Duodenal mucosa (tissue), 2 donors: ENCODE measurements around the gene OR6C2.
"Not testable (repeated sequence)": the region's sequence is repeated elsewhere in the genome, so short reads cannot be mapped to it uniquely, and the experiment has no call there.

Source experiments
- H3K27ac ChIP-seq: one replicate; pipeline ENCODE4 v1.7.0; 2013; ENCODE audit warnings: low read depth, low read length
- H3K27me3 ChIP-seq, 2 donors: one replicate each; pipeline ENCODE4 v1.7.0; 2013; ENCODE audit warnings: low read length in 2 of 2, control low read depth in 1 of 2; ENCODE audit not compliant: insufficient read depth in 2 of 2, control insufficient read depth in 1 of 2
- H3K36me3 ChIP-seq, 2 donors: one replicate each; pipeline ENCODE4 v1.7.0; 2013; ENCODE audit warnings: low read length in 2 of 2, control low read depth in 1 of 2; ENCODE audit not compliant: insufficient read depth in 2 of 2, control insufficient read depth in 1 of 2
- H3K4me1 ChIP-seq, 2 donors: one replicate each; pipeline ENCODE4 v1.7.0; 2013; ENCODE audit warnings: low read length in 2 of 2, control low read depth in 1 of 2; ENCODE audit not compliant: insufficient read depth in 2 of 2, control insufficient read depth in 1 of 2
- H3K4me3 ChIP-seq, 2 donors: one replicate each; pipeline ENCODE4 v1.7.0; 2013; ENCODE audit warnings: low read length in 2 of 2, low read depth in 1 of 2
- H3K9ac ChIP-seq, 2 donors: one replicate each; pipeline ENCODE4 v1.7.0; 2013; ENCODE audit warnings: low read length in 2 of 2, low read depth in 1 of 2
- H3K9me3 ChIP-seq, 2 donors: one replicate each; pipeline ENCODE4 v1.7.0; 2013; ENCODE audit warnings: low read length in 2 of 2, control low read depth in 1 of 2; ENCODE audit not compliant: control insufficient read depth in 1 of 2

OR6C2 gene

GRCh38 chr12:55470088-55470829 is 26.4 kb downstream of the OR6C2 start, which contains the start of gene OR6C70:
OR6C70 (minus strand) TSS chr12:55470138; CDS start chr12:55470138, 0 bp downstream.
- Histone ChIP-seq H3K9ac (no peak within 1 kb of the TSS), H3K4me3 (no peak within 1 kb of the TSS), H3K27ac (no peak within 1 kb of the TSS), H3K9me3 (no peaks in the 10 kb centered on the region), H3K36me3 (no peaks in the 10 kb centered on the region), H3K4me1 (no peaks in the 10 kb centered on the region), H3K27me3 (no peaks in the 10 kb centered on the region)

- Histone ChIP-seq H3K4me3 (no peak overlapping the region), H3K9ac (no peak overlapping the region), H3K27ac (no peak overlapping the region), H3K9me3 (no peaks in the 10 kb centered on the region), H3K36me3 (no peaks in the 10 kb centered on the region), H3K4me1 (no peaks in the 10 kb centered on the region), H3K27me3 (no peaks in the 10 kb centered on the region)
These were observed 28.4 kb downstream of the OR6C2 start for GRCh38 chr12:55472264-55472663.

GRCh38 chr12:55479136-55479535 is 35.3 kb downstream of the OR6C2 start:
- H3K27ac ChIP-seq, H3K36me3 ChIP-seq, H3K27me3 ChIP-seq, H3K4me3 ChIP-seq, H3K9ac ChIP-seq, H3K4me1 ChIP-seq, H3K9me3 ChIP-seq: not testable (repeated sequence)

- H3K27me3 ChIP-seq, H3K4me3 ChIP-seq, H3K4me1 ChIP-seq, H3K9me3 ChIP-seq, H3K9ac ChIP-seq, H3K27ac ChIP-seq, H3K36me3 ChIP-seq: not testable (repeated sequence)
These were observed 40.4 kb downstream of the OR6C2 start for GRCh38 chr12:55484284-55484683.

- Histone ChIP-seq H3K4me3 (no peak within 1 kb of the TSS), H3K27me3 (no peaks in the 10 kb centered on the region), H3K9me3 (no peaks in the 10 kb centered on the region), H3K36me3 (no peaks in the 10 kb centered on the region), H3K4me1 (no peaks in the 10 kb centered on the region), H3K27ac (no peak within 1 kb of the TSS), H3K9ac (no peak within 1 kb of the TSS)
These were observed 48.2 kb downstream of the OR6C2 start, which contains the start of gene OR6C68 for GRCh38 chr12:55492078-55492477. OR6C68 (plus strand) TSS chr12:55492378; CDS start chr12:55492378, 0 bp downstream.

- H3K27ac ChIP-seq, result no peak overlapping the region
- no peaks in the 10 kb centered on the region for H3K27me3 ChIP-seq
- no peaks in the 10 kb centered on the region for H3K9me3 ChIP-seq
- H3K4me1 ChIP-seq, result no peaks in the 10 kb centered on the region
- H3K36me3 ChIP-seq, result no peaks in the 10 kb centered on the region
- H3K9ac ChIP-seq, result no peak overlapping the region
- H3K4me3 ChIP-seq, result no peak overlapping the region
These were observed 51.6 kb downstream of the OR6C2 start for GRCh38 chr12:55495490-55495889.

- Histone ChIP-seq H3K9me3 (no peaks in the 10 kb centered on the region), H3K36me3 (no peaks in the 10 kb centered on the region), H3K4me3 (no peak overlapping the region), H3K27ac (no peak overlapping the region), H3K4me1 (no peaks in the 10 kb centered on the region), H3K9ac (no peak overlapping the region), H3K27me3 (no peaks in the 10 kb centered on the region)
These were observed 55.4 kb downstream of the OR6C2 start for GRCh38 chr12:55499231-55499630.

- Histone ChIP-seq H3K27me3 (no peaks in the 10 kb centered on the region), H3K36me3 (no peaks in the 10 kb centered on the region), H3K4me1 (no peaks in the 10 kb centered on the region), H3K9ac (no peak overlapping the region), H3K9me3 (no peaks in the 10 kb centered on the region), H3K27ac (no peak overlapping the region), H3K4me3 (no peak overlapping the region)
These were observed 56.0 kb downstream of the OR6C2 start for GRCh38 chr12:55499810-55500252.

GRCh38 chr12:55501601-55502000 is 57.7 kb downstream of the OR6C2 start:
- Histone ChIP-seq H3K4me3 (no peak overlapping the region), H3K36me3 (no peaks in the 10 kb centered on the region)

More at GRCh38 chr12:55501601-55502000, 57.7 kb downstream of the OR6C2 start:
- Histone ChIP-seq H3K27me3 (no peaks in the 10 kb centered on the region), H3K9me3 (no peaks in the 10 kb centered on the region), H3K27ac (no peak overlapping the region), H3K4me1 (no peaks in the 10 kb centered on the region), H3K9ac (no peak overlapping the region)
